Endodermal cell (in vitro differentiated cells): Measurements from ENCODE around the gene ARHGAP31. TPM values are rescaled to one million over a fixed set of nuclear protein-coding genes. Genes with fewer than 3 reads are reported as not detected.

Experiments
- DNase-seq: peaks from one replicate; pipeline ENCODE4 v3.0.0-alpha.2; 2017
- H3K27ac ChIP-seq: 2 replicates; pipeline ENCODE4 v1.5.1; 2013; ENCODE audit warnings: mild to moderate bottlenecking, low read depth, low read length, moderate library complexity
- H3K27me3 ChIP-seq: 2 replicates; pipeline ENCODE4 v1.6.1; 2013; ENCODE audit warnings: mild to moderate bottlenecking, low read length, moderate library complexity; ENCODE audit not compliant: insufficient read depth, control insufficient read depth, poor library complexity, severe bottlenecking
- H3K36me3 ChIP-seq: 2 replicates; pipeline ENCODE4 v1.7.0; 2013; ENCODE audit warnings: mild to moderate bottlenecking, low read length, moderate library complexity; ENCODE audit not compliant: control insufficient read depth, insufficient read depth
- H3K4me1 ChIP-seq: one replicate; pipeline ENCODE4 v1.7.0; 2013; ENCODE audit warnings: low read length; ENCODE audit not compliant: control insufficient read depth, insufficient read depth
- H3K4me3 ChIP-seq: 2 replicates; pipeline ENCODE4 v1.5.1; 2013; ENCODE audit warnings: mild to moderate bottlenecking, low read length, moderate library complexity
- H3K9ac ChIP-seq: 2 replicates; pipeline ENCODE4 v1.6.1; 2013; ENCODE audit warnings: mild to moderate bottlenecking, low read length, moderate library complexity; ENCODE audit not compliant: poor library complexity, severe bottlenecking; ENCODE audit errors: extremely low read depth
- H3K9me3 ChIP-seq: 2 replicates; pipeline ENCODE4 v1.6.1; 2013; ENCODE audit warnings: mild to moderate bottlenecking, low read length, moderate library complexity; ENCODE audit not compliant: control insufficient read depth
- H3K27ac Mint-ChIP-seq: 2 replicates; pipeline ENCODE4 v1.8.0; 2020; ENCODE audit warnings: mixed read lengths
- H3K27me3 Mint-ChIP-seq: 2 replicates; pipeline ENCODE4 v1.8.0; 2021; ENCODE audit warnings: mild to moderate bottlenecking, mixed read lengths; ENCODE audit not compliant: insufficient read depth
- H3K36me3 Mint-ChIP-seq: 2 replicates; pipeline ENCODE4 v1.8.0; 2020; ENCODE audit warnings: low read depth, mixed read lengths
- H3K4me1 Mint-ChIP-seq: 2 replicates; pipeline ENCODE4 v1.8.0; 2020; ENCODE audit warnings: mixed read lengths
- H3K4me3 Mint-ChIP-seq: 2 replicates; pipeline ENCODE4 v1.8.0; 2020; ENCODE audit warnings: mild to moderate bottlenecking, moderate library complexity, mixed read lengths
- H3K9me3 Mint-ChIP-seq: 2 replicates; pipeline ENCODE4 v1.8.0; 2020; ENCODE audit warnings: mild to moderate bottlenecking, mixed read lengths
- WGBS, 2 experiments: methylation state at CpG; one replicate each; pipeline versions ENCODE4 v1.1.5 to v1.1.7; 2013; ENCODE audit warnings: missing lambda C conversion rate in 2 of 2, mixed read lengths in 1 of 2; ENCODE audit not compliant: insufficient coverage in 1 of 2, insufficient read length in 1 of 2; 5-methylcytosine and 5-hydroxymethylcytosine counted together
- total RNA-seq, 2 donors: library from RNA; stranded (reverse); fragmentation: NEBNext Ultra II Directional in 1 of 2; extraction: Animal tissue kit (Norgen Biotek cat#: 25700) in 1 of 2; gene quantifications; 2 replicates in 1 of 2; 3 replicates in 1 of 2; pipeline ENCODE4 v1.2.1, GENCODE V29; 2021
- TF ChIP-seq, protein P1 (sequence below): fragments of 200-600 bp; sonication (generic); conservative IDR thresholded peaks from 2 replicates; pipeline ENCODE4 v1.5.0; 2021; ENCODE audit warnings: antibody characterized with exemption, mild to moderate bottlenecking

ARHGAP31 gene
- total RNA-seq, 2 donors from 2014 or later: 2.2 to 2.3 TPM

GRCh38 chr3:119444590-119444989 lies 150.4 kb downstream of the ARHGAP31 start:
- Mint-ChIP-seq H3K4me1 (no peaks in the 10 kb centered on the region), H3K9me3 (no peaks in the 10 kb centered on the region), H3K4me3 (no peak overlapping the region), H3K27ac (no peak overlapping the region), H3K27me3 (no peaks in the 10 kb centered on the region), H3K36me3 (peaks cover 71% of the 10 kb centered on the region)
- no peak overlapping the region for H3K27ac ChIP-seq
- no peak overlapping the region for H3K4me3 ChIP-seq
- H3K4me1 ChIP-seq: no peaks in the 10 kb centered on the region
- peaks cover 87% of the 10 kb centered on the region for H3K36me3 ChIP-seq
- WGBS, 2 experiments: 80 to 97% methylated on average over 1 to 2 of the region's 2 CpGs
- peaks cover 10% of the 10 kb centered on the region for H3K9me3 ChIP-seq
- TF ChIP-seq, protein P1, sequence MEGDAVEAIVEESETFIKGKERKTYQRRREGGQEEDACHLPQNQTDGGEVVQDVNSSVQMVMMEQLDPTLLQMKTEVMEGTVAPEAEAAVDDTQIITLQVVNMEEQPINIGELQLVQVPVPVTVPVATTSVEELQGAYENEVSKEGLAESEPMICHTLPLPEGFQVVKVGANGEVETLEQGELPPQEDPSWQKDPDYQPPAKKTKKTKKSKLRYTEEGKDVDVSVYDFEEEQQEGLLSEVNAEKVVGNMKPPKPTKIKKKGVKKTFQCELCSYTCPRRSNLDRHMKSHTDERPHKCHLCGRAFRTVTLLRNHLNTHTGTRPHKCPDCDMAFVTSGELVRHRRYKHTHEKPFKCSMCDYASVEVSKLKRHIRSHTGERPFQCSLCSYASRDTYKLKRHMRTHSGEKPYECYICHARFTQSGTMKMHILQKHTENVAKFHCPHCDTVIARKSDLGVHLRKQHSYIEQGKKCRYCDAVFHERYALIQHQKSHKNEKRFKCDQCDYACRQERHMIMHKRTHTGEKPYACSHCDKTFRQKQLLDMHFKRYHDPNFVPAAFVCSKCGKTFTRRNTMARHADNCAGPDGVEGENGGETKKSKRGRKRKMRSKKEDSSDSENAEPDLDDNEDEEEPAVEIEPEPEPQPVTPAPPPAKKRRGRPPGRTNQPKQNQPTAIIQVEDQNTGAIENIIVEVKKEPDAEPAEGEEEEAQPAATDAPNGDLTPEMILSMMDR: no peak
- no peak overlapping the region for H3K9ac ChIP-seq
- H3K27me3 ChIP-seq: no peaks in the 10 kb centered on the region
- no peak for DNase-seq

DNA sequence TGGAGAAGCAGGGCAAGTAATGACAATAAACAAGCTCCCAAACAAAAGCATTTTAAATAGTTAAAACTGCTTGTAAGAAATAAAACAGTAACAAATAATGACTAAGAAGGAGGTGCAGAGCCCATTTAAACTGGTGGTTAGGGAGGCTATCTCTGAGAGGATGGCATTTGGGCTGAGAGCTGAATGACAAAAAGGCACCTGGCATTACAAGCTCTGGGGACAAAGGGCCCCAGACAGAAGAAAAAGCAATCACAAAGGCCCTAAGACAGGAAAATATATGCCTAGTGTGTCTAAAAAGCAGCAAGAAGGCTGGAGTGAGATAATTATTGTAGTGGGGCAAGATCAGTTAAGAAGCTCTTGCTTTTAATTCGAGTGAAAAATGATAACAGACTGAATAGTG lies 159.6 kb downstream of the ARHGAP31 start:
- peaks cover 94% of the 10 kb centered on the region for H3K36me3 ChIP-seq
- H3K27ac ChIP-seq: no peak overlapping the region

DNA sequence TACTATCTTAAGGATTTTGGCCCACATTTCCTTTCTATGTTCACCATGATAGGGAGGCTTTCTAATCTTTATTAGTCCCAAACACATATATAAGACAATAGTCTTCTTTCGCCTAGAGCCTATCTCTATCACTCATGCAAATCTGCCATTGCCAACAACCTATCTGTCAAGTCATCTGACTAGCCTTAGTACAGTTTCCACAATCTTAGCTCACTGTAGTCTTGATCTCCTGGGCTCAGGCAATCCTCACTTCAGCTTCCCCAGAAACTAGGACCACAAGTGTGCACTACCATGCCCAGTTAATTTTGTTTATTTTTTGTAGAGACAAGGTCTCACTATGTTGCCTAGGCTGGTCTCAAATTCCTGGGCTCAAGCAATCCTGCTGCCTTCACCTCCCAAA lies 162.3 kb downstream of the ARHGAP31 start:
- Mint-ChIP-seq H3K36me3 (peaks cover 70% of the 10 kb centered on the region), H3K4me3 (no peak overlapping the region), H3K4me1 (no peaks in the 10 kb centered on the region), H3K9me3 (no peaks in the 10 kb centered on the region), H3K27ac (peak overlapping the region; percentile 58), H3K27me3 (no peaks in the 10 kb centered on the region)
- no peaks in the 10 kb centered on the region for H3K4me1 ChIP-seq
- no peaks in the 10 kb centered on the region for H3K9me3 ChIP-seq
- peaks cover 97% of the 10 kb centered on the region for H3K36me3 ChIP-seq
- WGBS, 2 experiments: 88 to 97% methylated on average over 1 of the region's 1 CpG
- no peak overlapping the region for H3K4me3 ChIP-seq
- H3K27ac ChIP-seq: no peak overlapping the region
- no peak for DNase-seq
- no peak overlapping the region for H3K9ac ChIP-seq
- TF ChIP-seq, protein P1: no peak
- no peaks in the 10 kb centered on the region for H3K27me3 ChIP-seq

More for the DNA sequence above, 159.6 kb downstream of the ARHGAP31 start:
- Mint-ChIP-seq H3K27ac (no peak overlapping the region), H3K36me3 (peaks cover 67% of the 10 kb centered on the region), H3K9me3 (no peaks in the 10 kb centered on the region), H3K27me3 (no peaks in the 10 kb centered on the region), H3K4me1 (no peaks in the 10 kb centered on the region), H3K4me3 (no peak overlapping the region)
- H3K9ac ChIP-seq: no peak overlapping the region
- H3K4me1 ChIP-seq: no peaks in the 10 kb centered on the region
- WGBS, 2 experiments: 96 to 100% methylated on average over 1 of the region's 1 CpG
- no peaks in the 10 kb centered on the region for H3K9me3 ChIP-seq
- H3K4me3 ChIP-seq: no peak overlapping the region
- no peak for DNase-seq
- H3K27me3 ChIP-seq: no peaks in the 10 kb centered on the region
- TF ChIP-seq, protein P1: no peak
